ENCODE data around the gene ENTHD1. TPM values are rescaled to one million over a fixed set of nuclear protein-coding genes. Genes with fewer than 3 reads are reported as not detected.
"Not testable (repeated sequence)": the region's sequence is repeated elsewhere in the genome, so short reads cannot be mapped to it uniquely, and the experiment has no call there.

The ENTHD1 gene
- polyA plus RNA-seq, 1 donor from 2014 or later: not detected

DNA sequence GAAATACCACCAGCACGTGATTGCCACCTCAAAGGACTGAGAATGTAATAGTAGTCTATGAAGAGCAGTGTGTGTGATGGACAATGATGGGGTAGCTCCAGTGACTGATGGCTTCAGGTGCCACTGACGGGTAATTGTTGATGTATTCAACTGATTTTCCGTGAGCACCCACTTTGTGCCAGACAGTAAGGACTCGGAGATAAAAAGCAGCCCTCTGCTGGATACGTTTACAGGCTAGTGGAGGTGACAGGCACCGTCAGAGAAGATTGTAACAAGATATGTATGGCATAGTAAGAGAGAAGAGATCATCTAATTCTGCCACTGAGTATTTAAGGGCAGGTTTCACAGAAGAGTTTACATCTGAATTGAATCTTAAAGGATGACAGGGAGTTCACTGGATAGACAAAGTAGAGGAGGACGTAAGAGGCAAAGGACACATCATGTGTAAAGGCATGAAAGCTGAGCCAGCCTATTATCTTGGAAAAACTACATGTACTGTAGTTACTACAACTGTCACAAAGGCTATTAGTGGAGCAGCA, 1.1 kb upstream of the ENTHD1 start:
- H2AFZ ChIP-seq (ENCODE audit: low read depth, low read length): no peak overlapping the region
- no peaks in the 10 kb centered on the region for H4K20me1 ChIP-seq (ENCODE audit: insufficient read depth)
- no peaks in the 10 kb centered on the region for H3F3A ChIP-seq (ENCODE audit: insufficient read depth, low read length, poor library complexity, severe bottlenecking)
- TF ChIP-seq SMC3 (conservative IDR thresholded peaks at IDR 0.05; ENCODE audit: poor library complexity) (no peak), EP300 (conservative IDR thresholded peaks at IDR 0.05; ENCODE audit: poor library complexity, severe bottlenecking) (peak; percentile 95), EZH2 (IDR thresholded peaks at IDR 0.05; ENCODE audit: borderline replicate concordance, insufficient read depth, low read length, poor library complexity, severe bottlenecking) (no peak), POLR2AphosphoS5 (IDR thresholded peaks at IDR 0.05) (peak; percentile 59), MXI1 (conservative IDR thresholded peaks at IDR 0.05; ENCODE audit: poor library complexity, severe bottlenecking) (no peak), TAF1 (IDR thresholded peaks at IDR 0.05; ENCODE audit: low read depth) (no peak), RAD21 (conservative IDR thresholded peaks at IDR 0.05) (peak; percentile 54)
- TF ChIP-seq, protein P1, sequence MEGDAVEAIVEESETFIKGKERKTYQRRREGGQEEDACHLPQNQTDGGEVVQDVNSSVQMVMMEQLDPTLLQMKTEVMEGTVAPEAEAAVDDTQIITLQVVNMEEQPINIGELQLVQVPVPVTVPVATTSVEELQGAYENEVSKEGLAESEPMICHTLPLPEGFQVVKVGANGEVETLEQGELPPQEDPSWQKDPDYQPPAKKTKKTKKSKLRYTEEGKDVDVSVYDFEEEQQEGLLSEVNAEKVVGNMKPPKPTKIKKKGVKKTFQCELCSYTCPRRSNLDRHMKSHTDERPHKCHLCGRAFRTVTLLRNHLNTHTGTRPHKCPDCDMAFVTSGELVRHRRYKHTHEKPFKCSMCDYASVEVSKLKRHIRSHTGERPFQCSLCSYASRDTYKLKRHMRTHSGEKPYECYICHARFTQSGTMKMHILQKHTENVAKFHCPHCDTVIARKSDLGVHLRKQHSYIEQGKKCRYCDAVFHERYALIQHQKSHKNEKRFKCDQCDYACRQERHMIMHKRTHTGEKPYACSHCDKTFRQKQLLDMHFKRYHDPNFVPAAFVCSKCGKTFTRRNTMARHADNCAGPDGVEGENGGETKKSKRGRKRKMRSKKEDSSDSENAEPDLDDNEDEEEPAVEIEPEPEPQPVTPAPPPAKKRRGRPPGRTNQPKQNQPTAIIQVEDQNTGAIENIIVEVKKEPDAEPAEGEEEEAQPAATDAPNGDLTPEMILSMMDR (IDR thresholded peaks at IDR 0.05; ENCODE audit: poor library complexity, severe bottlenecking): peak; percentile 52
- TF ChIP-seq, protein P2, sequence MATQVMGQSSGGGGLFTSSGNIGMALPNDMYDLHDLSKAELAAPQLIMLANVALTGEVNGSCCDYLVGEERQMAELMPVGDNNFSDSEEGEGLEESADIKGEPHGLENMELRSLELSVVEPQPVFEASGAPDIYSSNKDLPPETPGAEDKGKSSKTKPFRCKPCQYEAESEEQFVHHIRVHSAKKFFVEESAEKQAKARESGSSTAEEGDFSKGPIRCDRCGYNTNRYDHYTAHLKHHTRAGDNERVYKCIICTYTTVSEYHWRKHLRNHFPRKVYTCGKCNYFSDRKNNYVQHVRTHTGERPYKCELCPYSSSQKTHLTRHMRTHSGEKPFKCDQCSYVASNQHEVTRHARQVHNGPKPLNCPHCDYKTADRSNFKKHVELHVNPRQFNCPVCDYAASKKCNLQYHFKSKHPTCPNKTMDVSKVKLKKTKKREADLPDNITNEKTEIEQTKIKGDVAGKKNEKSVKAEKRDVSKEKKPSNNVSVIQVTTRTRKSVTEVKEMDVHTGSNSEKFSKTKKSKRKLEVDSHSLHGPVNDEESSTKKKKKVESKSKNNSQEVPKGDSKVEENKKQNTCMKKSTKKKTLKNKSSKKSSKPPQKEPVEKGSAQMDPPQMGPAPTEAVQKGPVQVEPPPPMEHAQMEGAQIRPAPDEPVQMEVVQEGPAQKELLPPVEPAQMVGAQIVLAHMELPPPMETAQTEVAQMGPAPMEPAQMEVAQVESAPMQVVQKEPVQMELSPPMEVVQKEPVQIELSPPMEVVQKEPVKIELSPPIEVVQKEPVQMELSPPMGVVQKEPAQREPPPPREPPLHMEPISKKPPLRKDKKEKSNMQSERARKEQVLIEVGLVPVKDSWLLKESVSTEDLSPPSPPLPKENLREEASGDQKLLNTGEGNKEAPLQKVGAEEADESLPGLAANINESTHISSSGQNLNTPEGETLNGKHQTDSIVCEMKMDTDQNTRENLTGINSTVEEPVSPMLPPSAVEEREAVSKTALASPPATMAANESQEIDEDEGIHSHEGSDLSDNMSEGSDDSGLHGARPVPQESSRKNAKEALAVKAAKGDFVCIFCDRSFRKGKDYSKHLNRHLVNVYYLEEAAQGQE (IDR thresholded peaks at IDR 0.05; ENCODE audit: borderline replicate concordance): peak; percentile 52
- no peak overlapping the region for H3K4me2 ChIP-seq (ENCODE audit: low read length)
- H3K9me3 ChIP-seq (ENCODE audit: low read length): no peaks in the 10 kb centered on the region
- H3K27ac ChIP-seq (ENCODE audit: low read length): peak overlapping the region; percentile 58
- H3K27me3 ChIP-seq (ENCODE audit: insufficient read depth, low read depth, low read length): no peaks in the 10 kb centered on the region
- H3K79me2 ChIP-seq (replicated peaks; ENCODE audit: insufficient read depth, low read length): no peaks in the 10 kb centered on the region
- H3K4me3 ChIP-seq (ENCODE audit: low read length): peak overlapping the region; percentile 7
- H3K9ac ChIP-seq (ENCODE audit: low read length): no peak overlapping the region
- no peaks in the 10 kb centered on the region for H3K9me2 ChIP-seq (ENCODE audit: insufficient read depth, low read length)
- H3K36me3 ChIP-seq (ENCODE audit: insufficient read depth, low read length): no peaks in the 10 kb centered on the region

DNA sequence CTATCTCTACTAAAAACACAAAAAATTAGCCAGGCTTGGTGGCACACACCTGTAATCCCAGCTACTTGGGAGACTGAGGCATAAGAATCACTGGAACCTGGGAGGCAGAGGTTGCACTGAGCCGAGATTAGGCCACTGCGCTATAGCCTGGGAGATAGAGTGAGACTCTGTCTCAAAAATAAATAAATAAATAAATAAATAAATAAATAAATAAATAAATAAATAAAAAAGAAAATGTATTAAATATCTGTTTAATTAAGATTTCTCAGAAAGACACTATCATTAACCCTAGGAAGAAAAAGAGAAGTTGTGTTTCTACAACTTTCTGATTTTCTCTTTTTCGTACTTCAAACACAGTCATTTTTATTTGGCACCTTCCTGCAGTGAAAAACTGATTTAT, 3.6 kb downstream of the ENTHD1 start:
- H3K9me2 ChIP-seq (ENCODE audit: insufficient read depth, low read length); H3K4me2 ChIP-seq (ENCODE audit: low read length); H3K36me3 ChIP-seq (ENCODE audit: insufficient read depth, low read length); H3K27ac ChIP-seq (ENCODE audit: low read length); H3K9me3 ChIP-seq (ENCODE audit: low read length); H3K79me2 ChIP-seq (replicated peaks; ENCODE audit: insufficient read depth, low read length); H4K20me1 ChIP-seq (ENCODE audit: insufficient read depth); H3K4me3 ChIP-seq (ENCODE audit: low read length); H2AFZ ChIP-seq (ENCODE audit: low read depth, low read length); H3K27me3 ChIP-seq (ENCODE audit: insufficient read depth, low read depth, low read length); H3F3A ChIP-seq (ENCODE audit: insufficient read depth, low read length, poor library complexity, severe bottlenecking); H3K9ac ChIP-seq (ENCODE audit: low read length): not testable (repeated sequence)

DNA sequence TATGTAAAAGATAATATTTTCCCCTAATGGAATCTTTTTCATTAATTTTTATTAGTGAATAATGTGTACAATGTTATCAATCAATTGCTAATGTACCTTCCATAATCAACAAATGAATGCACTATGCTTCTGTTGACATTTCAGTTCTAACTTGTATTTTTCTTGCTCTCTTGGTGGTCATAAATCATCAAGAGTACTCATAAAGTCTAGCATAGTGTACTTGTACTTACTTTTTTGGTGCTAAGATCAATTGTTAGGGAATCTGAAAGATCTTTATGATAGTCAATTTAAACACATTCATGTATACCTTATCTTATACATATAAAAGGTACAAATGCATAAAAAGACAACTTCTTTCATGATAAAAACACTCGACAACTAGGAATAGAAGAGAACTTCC, 10.5 kb downstream of the ENTHD1 start:
- Histone ChIP-seq H3F3A (ENCODE audit: insufficient read depth, low read length, poor library complexity, severe bottlenecking) (no peaks in the 10 kb centered on the region), H4K20me1 (ENCODE audit: insufficient read depth) (no peaks in the 10 kb centered on the region), H2AFZ (ENCODE audit: low read depth, low read length) (no peak overlapping the region), H3K9ac (ENCODE audit: low read length) (no peak overlapping the region), H3K79me2 (replicated peaks; ENCODE audit: insufficient read depth, low read length) (no peaks in the 10 kb centered on the region), H3K4me2 (ENCODE audit: low read length) (no peak overlapping the region), H3K27me3 (ENCODE audit: insufficient read depth, low read depth, low read length) (no peaks in the 10 kb centered on the region), H3K4me3 (ENCODE audit: low read length) (no peak overlapping the region), H3K9me2 (ENCODE audit: insufficient read depth, low read length) (no peaks in the 10 kb centered on the region), H3K27ac (ENCODE audit: low read length) (no peak overlapping the region), H3K9me3 (ENCODE audit: low read length) (no peaks in the 10 kb centered on the region), H3K36me3 (ENCODE audit: insufficient read depth, low read length) (no peaks in the 10 kb centered on the region)
- TF ChIP-seq, protein P1 (IDR thresholded peaks at IDR 0.05; ENCODE audit: poor library complexity, severe bottlenecking): no peak
- TF ChIP-seq RAD21 (conservative IDR thresholded peaks at IDR 0.05) (no peak), SMC3 (conservative IDR thresholded peaks at IDR 0.05; ENCODE audit: poor library complexity) (no peak), MXI1 (conservative IDR thresholded peaks at IDR 0.05; ENCODE audit: poor library complexity, severe bottlenecking) (no peak), EP300 (conservative IDR thresholded peaks at IDR 0.05; ENCODE audit: poor library complexity, severe bottlenecking) (no peak), TAF1 (IDR thresholded peaks at IDR 0.05; ENCODE audit: low read depth) (no peak), EZH2 (IDR thresholded peaks at IDR 0.05; ENCODE audit: borderline replicate concordance, insufficient read depth, low read length, poor library complexity, severe bottlenecking) (no peak), POLR2AphosphoS5 (IDR thresholded peaks at IDR 0.05) (no peak)
- TF ChIP-seq, protein P2 (IDR thresholded peaks at IDR 0.05; ENCODE audit: borderline replicate concordance): no peak
